HepG2 (cell line): Measurements from ENCODE around the gene PPP1R1B. TPM values are rescaled to one million over a fixed set of nuclear protein-coding genes. Genes with fewer than 3 reads are reported as not detected.
A peak's percentile ranks its signal among the peaks of the same experiment; 100 is the strongest.

ENCODE experiments used
- DMTF1 ChIP-seq: sonication (generic); formaldehyde crosslinking; IDR thresholded peaks from 2 replicates; pipeline ENCODE4 v1.4.0; 2020; ENCODE audit warnings: mild to moderate bottlenecking, missing genetic modification reagents
- FOXC1 ChIP-seq: sonication (generic); formaldehyde crosslinking; IDR thresholded peaks from 2 replicates; pipeline ENCODE4 v1.8.0; 2022; ENCODE audit warnings: mild to moderate bottlenecking, missing genetic modification reagents, borderline replicate concordance
- FOXK1 ChIP-seq: sonication (generic); formaldehyde crosslinking; IDR thresholded peaks from 2 replicates; pipeline ENCODE4 v1.4.0; 2020; ENCODE audit warnings: low read depth, missing genetic modification reagents, borderline replicate concordance
- HCFC1 ChIP-seq: fragments of 150-350 bp; IDR thresholded peaks from 2 replicates; pipeline ENCODE4 v1.6.1; 2014; ENCODE audit warnings: low read depth, low read length
- HDAC1 ChIP-seq: sonication (generic); formaldehyde crosslinking; IDR thresholded peaks from 2 replicates; pipeline ENCODE4 v1.5.1; 2020; ENCODE audit warnings: mild to moderate bottlenecking, missing genetic modification reagents
- HMGXB4 ChIP-seq, 2 experiments: sonication (generic) in 1 of 2; formaldehyde crosslinking in 1 of 2; IDR thresholded peaks; 2 replicates each; pipeline versions ENCODE4 v1.4.0 to v1.6.1; 2018 to 2020; ENCODE audit warnings: missing genetic modification reagents in 2 of 2, borderline replicate concordance in 1 of 2, low read depth in 1 of 2, mild to moderate bottlenecking in 1 of 2, missing biosample characterization in 1 of 2
- PATZ1 ChIP-seq: sonication (generic); formaldehyde crosslinking; IDR thresholded peaks from 2 replicates; pipeline ENCODE4 v1.4.0; 2020; ENCODE audit warnings: missing genetic modification reagents
- THAP8 ChIP-seq: sonication (generic); formaldehyde crosslinking; IDR thresholded peaks from 2 replicates; pipeline ENCODE4 v1.5.1; 2020; ENCODE audit warnings: missing genetic modification reagents, mild to moderate bottlenecking, borderline replicate concordance
- TRIM24 ChIP-seq: sonication (generic); formaldehyde crosslinking; IDR thresholded peaks from 2 replicates; pipeline ENCODE4 v1.8.0; 2022; ENCODE audit warnings: mild to moderate bottlenecking, missing genetic modification reagents
- YY1 ChIP-seq: IDR thresholded peaks from 2 replicates; pipeline ENCODE4 v1.6.1; 2011; ENCODE audit warnings: low read length, low read depth, moderate library complexity, mild to moderate bottlenecking; ENCODE audit not compliant: insufficient read depth, insufficient replicate concordance
- ZBED4 ChIP-seq: sonication (generic); formaldehyde crosslinking; IDR thresholded peaks from 2 replicates; pipeline ENCODE4 v1.4.0; 2020; ENCODE audit warnings: missing genetic modification reagents, borderline replicate concordance
- ZKSCAN1 ChIP-seq: fragments of 150-350 bp; IDR thresholded peaks from 2 replicates; pipeline ENCODE4 v1.6.1; 2014; ENCODE audit warnings: low read length
- ZNF18 ChIP-seq: sonication (generic); formaldehyde crosslinking; IDR thresholded peaks from 2 replicates; pipeline ENCODE4 v1.8.0; 2022; ENCODE audit warnings: mild to moderate bottlenecking, missing genetic modification reagents; ENCODE audit not compliant: insufficient replicate concordance
- polyA plus RNA-seq, 8 experiments: library from polyadenylated mRNA; depleted of rRNA in 3 of 8; stranded (reverse) in 7 of 8; unstranded in 1 of 8; fragments of >200 nt; fragmentation: Illumina TruSeq in 4 of 8; extraction: Trizol in 4 of 8; gene quantifications; 2 replicates each; pipeline versions ENCODE4 v1.2.1 to v1.2.3, GENCODE V29; 2011 to 2016; ENCODE audit warnings: low read depth in 4 of 8, missing spikeins in 1 of 8, mixed read lengths in 1 of 8; ENCODE audit not compliant: insufficient read depth in 1 of 8
- total RNA-seq, 5 experiments: library from RNA; depleted of rRNA; stranded (reverse); fragments of >200 nt; fragmentation: Illumina TruSeq; extraction: Trizol; gene quantifications; 2 replicates each; pipeline ENCODE4 v1.2.3, GENCODE V29; 2016; ENCODE audit warnings: low read depth in 1 of 5

The PPP1R1B gene
- total and polyA plus RNA-seq, 2 of the 13 experiments (the other 11 are each of a cell fraction or from before 2014, with no cell fraction given): 0.08 TPM; not detected in 1

- peak; percentile 49 for TF ChIP-seq ZNF18 (CRISPR knock-in tag)
- TF ChIP-seq DMTF1: 0 out of 2 replicates have a peak, but pooled peaks have one; percentile 30
- peak; percentile 96; the same call in 1 of the 2 replicates for TF ChIP-seq ZBED4 (CRISPR knock-in tag)
- peak; percentile 71 for TF ChIP-seq YY1
- TF ChIP-seq HMGXB4 (CRISPR knock-in tag; IDR thresholded peaks at IDR 0.05; ENCODE audit: borderline replicate concordance in 1 of 2, low read depth in 1 of 2): peak; percentile 53 to 95; a peak in 3 of 4 replicates
- no peak for TF ChIP-seq TRIM24
- 0 out of 2 replicates have a peak, but pooled peaks have one; percentile 43 for TF ChIP-seq FOXK1 (CRISPR knock-in tag)
- TF ChIP-seq ZKSCAN1: no peak
- peak; percentile 63 for TF ChIP-seq PATZ1 (CRISPR knock-in tag)
- peak; percentile 94 for TF ChIP-seq FOXC1 (CRISPR knock-in tag)
- no peak; the same call in 1 of the 2 replicates for TF ChIP-seq THAP8 (CRISPR knock-in tag)
- peak; percentile 57; the same call in 1 of the 2 replicates for TF ChIP-seq HCFC1
- peak; percentile 94 for TF ChIP-seq HDAC1 (CRISPR knock-in tag)
Observed at GRCh38 chr17:39636927-39637736, 10.4 kb downstream of the PPP1R1B start, which contains the start of gene STARD3 (continued).
